PC-9 (cell line): ENCODE measurements around the gene CNPY3. TPM values are rescaled to one million over a fixed set of nuclear protein-coding genes. Genes with fewer than 3 reads are reported as not detected.

Source experiments
- BruUV-seq: library from RNA; stranded (reverse); fragments of 400-500 nt; replicated peaks from 2 replicates; lab custom pipeline; 2021; lab: Mats Ljungman, UMichigan
- CTCF ChIA-PET: fragments of 300-600 bp; sonication (Branson Sonifier 250); formaldehyde crosslinking; loops from one replicate; lab custom pipeline; 2022; ENCODE audit warnings: antibody characterized with exemption; lab: Charles Lee
- POLR2A ChIA-PET: fragments of 300-600 bp; sonication (Branson Sonifier 250); formaldehyde crosslinking; loops from one replicate; lab custom pipeline; 2022; ENCODE audit warnings: antibody characterized with exemption; ENCODE audit not compliant: unreplicated experiment; lab: Charles Lee
- DNase-seq, 2 experiments: peaks; one replicate each; pipeline versions ENCODE4 v3.0.0 to v3.0.0-alpha.2; 2015 to 2022; ENCODE audit warnings: mixed read lengths in 1 of 2
- H2AFZ ChIP-seq: fragments of 200-600 bp; sonication (generic); 2 replicates; pipeline ENCODE4 v1.8.1; 2017; ENCODE audit warnings: antibody characterized with exemption
- H3F3A ChIP-seq: fragments of 200-600 bp; sonication (generic); 2 replicates; pipeline ENCODE4 v1.8.1; 2017; ENCODE audit warnings: antibody characterized with exemption, mild to moderate bottlenecking, low read depth; ENCODE audit not compliant: insufficient read depth
- H3K27ac ChIP-seq: fragments of 200-600 bp; sonication (generic); 2 replicates; pipeline ENCODE4 v1.6.1; 2016; ENCODE audit warnings: mixed run types
- H3K27me3 ChIP-seq: fragments of 200-600 bp; sonication (generic); 2 replicates; pipeline ENCODE4 v1.6.1; 2016; ENCODE audit warnings: low read depth, mixed run types; ENCODE audit not compliant: insufficient read depth
- H3K36me3 ChIP-seq: fragments of 200-600 bp; sonication (generic); 2 replicates; pipeline ENCODE4 v1.6.1; 2016; ENCODE audit warnings: low read depth, mixed run types
- H3K4me1 ChIP-seq: fragments of 200-600 bp; sonication (generic); replicated peaks from 2 replicates; pipeline ENCODE4 v1.6.1; 2016; ENCODE audit warnings: mixed run types; ENCODE audit not compliant: insufficient read depth
- H3K4me2 ChIP-seq: fragments of 200-600 bp; sonication (generic); 2 replicates; pipeline ENCODE4 v1.6.1; 2017; ENCODE audit warnings: mixed run types
- H3K4me3 ChIP-seq: fragments of 200-600 bp; sonication (generic); 2 replicates; pipeline ENCODE4 v1.6.1; 2016; ENCODE audit warnings: mixed run types
- H3K79me2 ChIP-seq: fragments of 200-600 bp; sonication (generic); 2 replicates; pipeline ENCODE4 v1.6.1; 2017; ENCODE audit warnings: low read depth, mixed run types
- H3K9me2 ChIP-seq: fragments of 200-600 bp; sonication (generic); 2 replicates; pipeline ENCODE4 v1.8.1; 2017; ENCODE audit warnings: mild to moderate bottlenecking; ENCODE audit not compliant: insufficient read depth
- H3K9me3 ChIP-seq: fragments of 200-600 bp; sonication (generic); 2 replicates; pipeline ENCODE4 v1.8.1; 2016; ENCODE audit warnings: low read depth; ENCODE audit not compliant: insufficient read depth
- H4K20me1 ChIP-seq: fragments of 200-600 bp; sonication (generic); 2 replicates; pipeline ENCODE4 v1.8.1; 2017; ENCODE audit not compliant: insufficient read depth
- EZH2 ChIP-seq: fragments of 200-600 bp; sonication (generic); IDR thresholded peaks from 2 replicates; pipeline ENCODE4 v1.8.0; 2017; ENCODE audit warnings: antibody characterized with exemption, low read depth
- intact Hi-C: fragments of 100-400 bp; cut with micrococcal nuclease; formaldehyde crosslinking; loops from one replicate; pipeline ENCODE4 v1.10.0; 2022; ENCODE audit not compliant: unreplicated experiment
- total RNA-seq: library from RNA; stranded (reverse); gene quantifications from 2 replicates; pipeline ENCODE4 v1.2.3, GENCODE V29; 2021
- TF ChIP-seq, protein P1 (sequence below): fragments of 200-600 bp; sonication (generic); conservative IDR thresholded peaks from 2 replicates; pipeline ENCODE4 v1.6.1; 2017; ENCODE audit warnings: mixed run types, antibody characterized with exemption, mild to moderate bottlenecking, moderate library complexity

Gene CNPY3
- total RNA-seq, 1 experiment from 2014 or later: 47.7 TPM

DNA sequence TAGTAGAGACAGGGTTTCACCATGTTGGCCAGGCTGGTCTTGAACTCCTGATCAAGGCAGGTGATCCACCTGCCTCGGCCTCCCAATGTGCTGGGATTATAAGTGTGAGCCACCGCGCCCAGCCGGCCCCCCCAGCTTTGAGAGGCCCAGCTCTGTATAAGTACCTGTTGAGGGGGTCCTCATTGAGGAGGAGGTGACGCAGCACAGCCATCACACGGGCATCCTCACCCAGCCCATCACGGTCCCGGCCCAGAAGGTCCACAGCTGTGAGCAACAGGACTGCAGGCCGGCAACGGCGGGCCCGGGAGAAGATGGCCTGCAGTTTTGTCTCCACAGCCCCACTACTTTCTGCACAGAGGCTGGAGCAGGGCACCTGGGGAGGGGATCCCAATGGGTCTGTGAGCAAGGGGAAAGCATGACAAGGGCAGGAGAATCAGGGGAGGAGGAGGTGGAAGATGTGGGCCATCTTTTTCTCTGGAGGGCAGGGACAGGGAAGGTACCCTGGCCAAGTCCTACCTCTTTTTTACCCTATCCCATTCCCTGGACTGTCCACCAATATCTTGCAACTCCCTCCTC is 38.9 kb downstream of the CNPY3 start:
- intact Hi-C loops: no loop called here
- TF ChIP-seq EZH2: no peak
- TF ChIP-seq, protein P1, sequence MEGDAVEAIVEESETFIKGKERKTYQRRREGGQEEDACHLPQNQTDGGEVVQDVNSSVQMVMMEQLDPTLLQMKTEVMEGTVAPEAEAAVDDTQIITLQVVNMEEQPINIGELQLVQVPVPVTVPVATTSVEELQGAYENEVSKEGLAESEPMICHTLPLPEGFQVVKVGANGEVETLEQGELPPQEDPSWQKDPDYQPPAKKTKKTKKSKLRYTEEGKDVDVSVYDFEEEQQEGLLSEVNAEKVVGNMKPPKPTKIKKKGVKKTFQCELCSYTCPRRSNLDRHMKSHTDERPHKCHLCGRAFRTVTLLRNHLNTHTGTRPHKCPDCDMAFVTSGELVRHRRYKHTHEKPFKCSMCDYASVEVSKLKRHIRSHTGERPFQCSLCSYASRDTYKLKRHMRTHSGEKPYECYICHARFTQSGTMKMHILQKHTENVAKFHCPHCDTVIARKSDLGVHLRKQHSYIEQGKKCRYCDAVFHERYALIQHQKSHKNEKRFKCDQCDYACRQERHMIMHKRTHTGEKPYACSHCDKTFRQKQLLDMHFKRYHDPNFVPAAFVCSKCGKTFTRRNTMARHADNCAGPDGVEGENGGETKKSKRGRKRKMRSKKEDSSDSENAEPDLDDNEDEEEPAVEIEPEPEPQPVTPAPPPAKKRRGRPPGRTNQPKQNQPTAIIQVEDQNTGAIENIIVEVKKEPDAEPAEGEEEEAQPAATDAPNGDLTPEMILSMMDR: no peak
- no peak for DNase-seq
- Histone ChIP-seq H3K4me3 (no peak overlapping the region), H3K9me3 (no peaks in the 10 kb centered on the region), H3K36me3 (no peaks in the 10 kb centered on the region; the same call in 1 of the 2 replicates), H4K20me1 (no peaks in the 10 kb centered on the region), H3K27ac (no peak overlapping the region), H3K27me3 (no peaks in the 10 kb centered on the region), H2AFZ (no peak overlapping the region), H3K4me1 (peaks cover 25% of the 10 kb centered on the region), H3K9me2 (no peaks in the 10 kb centered on the region), H3F3A (peaks cover 24% of the 10 kb centered on the region), H3K79me2 (no peaks in the 10 kb centered on the region), H3K4me2 (no peak overlapping the region)
- POLR2A ChIA-PET: no interaction called here
- CTCF ChIA-PET: no interaction called here
- BruUV-seq: no TSS peak

GRCh38 chr6:42968783-42969182 is 39.5 kb downstream of the CNPY3 start:
- no peak for DNase-seq
- intact Hi-C loops: no loop called here
- Histone ChIP-seq H2AFZ (no peak overlapping the region), H3K79me2 (no peaks in the 10 kb centered on the region), H3F3A (peaks cover 24% of the 10 kb centered on the region), H3K27ac (no peak overlapping the region), H3K4me1 (peaks cover 25% of the 10 kb centered on the region), H3K27me3 (no peaks in the 10 kb centered on the region), H3K36me3 (no peaks in the 10 kb centered on the region; the same call in 1 of the 2 replicates), H3K9me2 (no peaks in the 10 kb centered on the region), H4K20me1 (no peaks in the 10 kb centered on the region), H3K4me3 (no peak overlapping the region), H3K9me3 (no peaks in the 10 kb centered on the region), H3K4me2 (no peak overlapping the region)
- TF ChIP-seq, protein P1: no peak
- no peak for TF ChIP-seq EZH2
- CTCF ChIA-PET: interaction anchor here (0.6 kb wide), 1 partner anchor 10 kb away, joined by 3 read pairs; the partner anchor contains the start of gene PEX6
- POLR2A ChIA-PET: no interaction called here
- no TSS peak for BruUV-seq

DNA sequence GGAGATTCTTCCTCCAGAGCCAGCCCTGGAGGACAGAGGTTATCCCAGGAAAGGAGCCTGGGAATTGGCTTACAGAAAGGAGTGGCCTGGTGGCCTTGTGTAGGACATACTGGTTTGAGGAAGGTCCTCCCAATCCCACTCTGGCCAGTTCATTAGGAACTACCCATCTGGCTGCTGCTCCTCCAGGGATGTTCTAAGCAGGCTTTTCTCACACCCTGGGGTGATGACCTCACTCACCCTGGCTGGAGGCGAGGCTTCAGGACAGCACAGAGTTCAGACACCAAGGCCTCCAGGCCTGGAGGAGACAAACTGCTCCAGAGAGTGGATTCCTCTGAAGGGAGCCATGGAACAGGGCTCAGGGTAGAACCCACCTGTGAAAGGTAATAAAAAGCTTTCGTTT is 40.2 kb downstream of the CNPY3 start:
- no peak overlapping the region for H2AFZ ChIP-seq
- H3K4me3 ChIP-seq: no peak overlapping the region
- H3K4me1 ChIP-seq: peaks cover 25% of the 10 kb centered on the region
- no peak for DNase-seq
- CTCF ChIA-PET: no interaction called here
- POLR2A ChIA-PET: interaction anchor here (0.6 kb wide), 1 partner anchor 556 kb away, joined by 3 read pairs; no protein-coding TSS in a partner anchor
- no peaks in the 10 kb centered on the region for H3K27me3 ChIP-seq
- TF ChIP-seq, protein P1: no peak
- TF ChIP-seq EZH2: no peak
- BruUV-seq: no TSS peak
- H3F3A ChIP-seq: peaks cover 24% of the 10 kb centered on the region
- no peaks in the 10 kb centered on the region for H3K9me3 ChIP-seq
- no peaks in the 10 kb centered on the region for H3K9me2 ChIP-seq
- intact Hi-C loops: no loop called here
- H3K4me2 ChIP-seq: no peak overlapping the region
- H3K36me3 ChIP-seq: no peaks in the 10 kb centered on the region; the same call in 1 of the 2 replicates
- H3K27ac ChIP-seq: no peak overlapping the region
- H4K20me1 ChIP-seq: no peaks in the 10 kb centered on the region
- H3K79me2 ChIP-seq: no peaks in the 10 kb centered on the region
